GM13977 (cell line): Measurements from ENCODE around the gene ANKRD49.

Experiments used
- DNase-seq: peaks from one replicate; pipeline ENCODE4 v3.0.0; 2012; ENCODE audit warnings: low spot score
- CTCF ChIP-seq: IDR thresholded peaks from 2 replicates; pipeline ENCODE4 v1.5.1; 2012; ENCODE audit warnings: mild to moderate bottlenecking, control low read depth; ENCODE audit not compliant: insufficient read depth; ENCODE audit errors: extremely low read depth, missing control alignments
- in situ Hi-C: fragments of 300-500 bp; cut with MboI; formaldehyde crosslinking; loops from one replicate; pipeline ENCODE4 v1.12.0; 2022; ENCODE audit warnings: low sequenced_read_pairs, low pct_unique_long_range_greater_than_20kb, mixed read lengths, inconsistent platforms; ENCODE audit not compliant: unreplicated experiment

Gene ANKRD49

GRCh38 chr11:94472916-94473799 lies 20.6 kb upstream of the ANKRD49 start:
- in situ Hi-C loops = no loop called here
- no peak for TF ChIP-seq CTCF
- peak; percentile 31 for DNase-seq

GRCh38 chr11:94477624-94478023 lies 16.2 kb upstream of the ANKRD49 start:
- TF ChIP-seq CTCF = no peak
- in situ Hi-C loops = no loop called here

GRCh38 chr11:94481342-94481741 lies 12.4 kb upstream of the ANKRD49 start:
- TF ChIP-seq CTCF = no peak
- in situ Hi-C loops = no loop called here
- DNase-seq = no peak

More at GRCh38 chr11:94477624-94478023, 16.2 kb upstream of the ANKRD49 start:
- no peak for DNase-seq

- no peak for TF ChIP-seq CTCF
- in situ Hi-C loops = no loop called here
- DNase-seq = no peak
Measured at GRCh38 chr11:94486068-94486467, 7.7 kb upstream of the ANKRD49 start.

- TF ChIP-seq CTCF = no peak
- no peak for DNase-seq
- in situ Hi-C loops = no loop called here
Measured at GRCh38 chr11:94494126-94494680, 419 bp downstream of the ANKRD49 start.

GRCh38 chr11:94500181-94500580 lies 6.4 kb downstream of the ANKRD49 start:
- DNase-seq = no peak
- in situ Hi-C loops = loop anchor here (5.0 to 25.0 kb wide), 3 partner anchors 178 to 588 kb away; no protein-coding TSS in a partner anchor
- TF ChIP-seq CTCF = no peak
